ENCODE data around the gene MPPED2.
"Not testable (repeated sequence)": the region's sequence is repeated elsewhere in the genome, so short reads cannot be mapped to it uniquely, and the experiment has no call there.

Gene MPPED2

GRCh38 chr11:30578406-30578805 lies 7.7 kb downstream of the MPPED2 start:
- no peak for DNase-seq

GRCh38 chr11:30573951-30574350 lies 12.2 kb downstream of the MPPED2 start:
- DNase-seq, result no peak

- DNase-seq, result no peak
Measured at GRCh38 chr11:30568931-30569330, 17.2 kb downstream of the MPPED2 start.

GRCh38 chr11:30567644-30568043 lies 18.5 kb downstream of the MPPED2 start:
- no peak for DNase-seq

- DNase-seq, result peak; percentile 64
Measured at GRCh38 chr11:30567120-30567519, 19.0 kb downstream of the MPPED2 start.

GRCh38 chr11:30566482-30566881 lies 19.7 kb downstream of the MPPED2 start:
- no peak for DNase-seq

GRCh38 chr11:30565027-30565426 lies 21.1 kb downstream of the MPPED2 start:
- DNase-seq, result no peak

GRCh38 chr11:30561691-30562415 lies 24.3 kb downstream of the MPPED2 start:
- no peak for DNase-seq

GRCh38 chr11:30560206-30561106 lies 25.7 kb downstream of the MPPED2 start:
- DNase-seq, result no peak

- no peak for DNase-seq
Measured at GRCh38 chr11:30559004-30559403, 27.1 kb downstream of the MPPED2 start.

- not testable (repeated sequence) for DNase-seq
Measured at GRCh38 chr11:30554587-30554986, 31.6 kb downstream of the MPPED2 start.

GRCh38 chr11:30553521-30554110 lies 32.5 kb downstream of the MPPED2 start:
- DNase-seq, result no peak

- no peak for DNase-seq
Measured at GRCh38 chr11:30552839-30553238, 33.3 kb downstream of the MPPED2 start.

GRCh38 chr11:30550022-30550542 lies 36.1 kb downstream of the MPPED2 start:
- no peak for DNase-seq

GRCh38 chr11:30549565-30549964 lies 36.6 kb downstream of the MPPED2 start:
- no peak for DNase-seq

GRCh38 chr11:30546334-30546733 lies 39.8 kb downstream of the MPPED2 start:
- no peak for DNase-seq

- no peak for DNase-seq
Measured at GRCh38 chr11:30545507-30545906, 40.6 kb downstream of the MPPED2 start.

- DNase-seq, result no peak
Measured at GRCh38 chr11:30543066-30543465, 43.1 kb downstream of the MPPED2 start.

GRCh38 chr11:30540781-30541180 lies 45.4 kb downstream of the MPPED2 start:
- no peak for DNase-seq

- DNase-seq, result no peak
Measured at GRCh38 chr11:30538251-30538650, 47.9 kb downstream of the MPPED2 start.

- no peak for DNase-seq
Measured at GRCh38 chr11:30535818-30536217, 50.3 kb downstream of the MPPED2 start.

- no peak for DNase-seq
Measured at GRCh38 chr11:30533445-30533947, 52.7 kb downstream of the MPPED2 start.

- no peak for DNase-seq
Measured at GRCh38 chr11:30527566-30527965, 58.6 kb downstream of the MPPED2 start.

Data from left hindlimb (tissue), 1 donor.